ENCODE measurements around the gene SLC38A4.

DNA sequence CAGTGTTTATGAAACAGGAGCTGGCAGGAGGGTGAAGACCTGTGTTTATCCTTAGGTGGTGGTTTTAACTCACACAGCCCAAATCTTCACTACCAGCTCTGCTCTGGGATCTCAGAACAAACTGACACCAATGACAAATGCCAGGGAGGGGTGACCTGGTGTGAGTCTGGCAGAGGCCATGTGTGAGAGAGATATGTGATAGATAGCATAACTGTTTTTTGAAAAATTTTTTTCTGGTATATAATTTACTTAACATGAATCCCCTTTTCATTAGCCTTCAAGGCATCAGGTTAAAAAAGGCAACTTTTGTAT is 51.5 kb downstream of the SLC38A4 start:
- TF ChIP-seq, protein P1, sequence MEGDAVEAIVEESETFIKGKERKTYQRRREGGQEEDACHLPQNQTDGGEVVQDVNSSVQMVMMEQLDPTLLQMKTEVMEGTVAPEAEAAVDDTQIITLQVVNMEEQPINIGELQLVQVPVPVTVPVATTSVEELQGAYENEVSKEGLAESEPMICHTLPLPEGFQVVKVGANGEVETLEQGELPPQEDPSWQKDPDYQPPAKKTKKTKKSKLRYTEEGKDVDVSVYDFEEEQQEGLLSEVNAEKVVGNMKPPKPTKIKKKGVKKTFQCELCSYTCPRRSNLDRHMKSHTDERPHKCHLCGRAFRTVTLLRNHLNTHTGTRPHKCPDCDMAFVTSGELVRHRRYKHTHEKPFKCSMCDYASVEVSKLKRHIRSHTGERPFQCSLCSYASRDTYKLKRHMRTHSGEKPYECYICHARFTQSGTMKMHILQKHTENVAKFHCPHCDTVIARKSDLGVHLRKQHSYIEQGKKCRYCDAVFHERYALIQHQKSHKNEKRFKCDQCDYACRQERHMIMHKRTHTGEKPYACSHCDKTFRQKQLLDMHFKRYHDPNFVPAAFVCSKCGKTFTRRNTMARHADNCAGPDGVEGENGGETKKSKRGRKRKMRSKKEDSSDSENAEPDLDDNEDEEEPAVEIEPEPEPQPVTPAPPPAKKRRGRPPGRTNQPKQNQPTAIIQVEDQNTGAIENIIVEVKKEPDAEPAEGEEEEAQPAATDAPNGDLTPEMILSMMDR (IDR thresholded peaks at IDR 0.05), result no peak
- no peak for TF ChIP-seq POLR2A (IDR thresholded peaks at IDR 0.05)
